ENCODE results near the gene TPBGL.

TPBGL gene

GRCh38 chr11:75246006-75246670 is 5.6 kb downstream of the TPBGL start:
- DNase-seq (ENCODE audit: low read depth in 2 of 2), result no peak

- DNase-seq (ENCODE audit: low read depth in 2 of 2), result no peak
Observed at GRCh38 chr11:75246671-75247350, 6.2 kb downstream of the TPBGL start.

GRCh38 chr11:75248924-75249256 is 8.3 kb downstream of the TPBGL start:
- no peak for DNase-seq (ENCODE audit: low read depth in 2 of 2)

- DNase-seq (ENCODE audit: low read depth in 2 of 2), result no peak
Observed at GRCh38 chr11:75249704-75250103, 9.1 kb downstream of the TPBGL start.

- DNase-seq (ENCODE audit: low read depth in 2 of 2), result no peak
Observed at GRCh38 chr11:75254326-75254725, 13.8 kb downstream of the TPBGL start.

- DNase-seq (ENCODE audit: low read depth in 2 of 2), result no peak
Observed at GRCh38 chr11:75260396-75261170, 20.0 kb downstream of the TPBGL start.

- DNase-seq (ENCODE audit: low read depth in 2 of 2), result no peak
Observed at GRCh38 chr11:75261902-75262361, 21.4 kb downstream of the TPBGL start.

GRCh38 chr11:75262436-75262835 is 21.9 kb downstream of the TPBGL start:
- DNase-seq (ENCODE audit: low read depth in 2 of 2), result no peak

GRCh38 chr11:75262961-75263852 is 22.6 kb downstream of the TPBGL start:
- no peak for DNase-seq (ENCODE audit: low read depth in 2 of 2)

GRCh38 chr11:75263944-75264349 is 23.4 kb downstream of the TPBGL start:
- no peak for DNase-seq (ENCODE audit: low read depth in 2 of 2)

- DNase-seq (ENCODE audit: low read depth in 2 of 2), result no peak
Observed at GRCh38 chr11:75264356-75264755, 23.8 kb downstream of the TPBGL start.

- DNase-seq (ENCODE audit: low read depth in 2 of 2), result no peak
Observed at GRCh38 chr11:75264971-75265370, 24.4 kb downstream of the TPBGL start.

- no peak for DNase-seq (ENCODE audit: low read depth in 2 of 2)
Observed at GRCh38 chr11:75265851-75266531, 25.4 kb downstream of the TPBGL start.

- DNase-seq (ENCODE audit: low read depth in 2 of 2), result no peak
Observed at GRCh38 chr11:75267171-75267970, 26.8 kb downstream of the TPBGL start.

- DNase-seq (ENCODE audit: low read depth in 2 of 2), result no peak
Observed at GRCh38 chr11:75268626-75269366, 28.2 kb downstream of the TPBGL start.

GRCh38 chr11:75269367-75269660 is 28.7 kb downstream of the TPBGL start:
- DNase-seq (ENCODE audit: low read depth in 2 of 2), result no peak

GRCh38 chr11:75269896-75270295 is 29.3 kb downstream of the TPBGL start:
- no peak for DNase-seq (ENCODE audit: low read depth in 2 of 2)

GRCh38 chr11:75270896-75271418 is 30.4 kb downstream of the TPBGL start:
- no peak for DNase-seq (ENCODE audit: low read depth in 2 of 2)

GRCh38 chr11:75271730-75272129 is 31.2 kb downstream of the TPBGL start:
- no peak for DNase-seq (ENCODE audit: low read depth in 2 of 2)

- DNase-seq (ENCODE audit: low read depth in 2 of 2), result no peak
Observed at GRCh38 chr11:75272391-75272790, 31.8 kb downstream of the TPBGL start.
